H1 (cell line): ENCODE measurements around the gene PPM1N. TPM values are rescaled to one million over a fixed set of nuclear protein-coding genes. Genes with fewer than 3 reads are reported as not detected.

Source experiments
- CTCF ChIA-PET: fragments of 300-600 bp; sonication (Branson Sonifier 250); formaldehyde crosslinking; loops from one replicate; lab custom pipeline; 2021; ENCODE audit not compliant: partially characterized antibody; lab: Charles Lee
- POLR2A ChIA-PET: fragments of 300-600 bp; sonication (Branson Sonifier 250); formaldehyde crosslinking; loops from one replicate; lab custom pipeline; 2021; ENCODE audit warnings: inconsistent platforms; ENCODE audit not compliant: partially characterized antibody; lab: Charles Lee
- DNase-seq, 2 experiments: peaks; one replicate each; pipeline versions ENCODE4 v3.0.0 to v3.0.0-alpha.2; 2010 to 2022; ENCODE audit warnings: low spot score in 2 of 2, low read depth in 1 of 2, mixed read lengths in 1 of 2
- FAIRE-seq: peaks from 2 replicates; lab custom pipeline; 2011; peaks lifted over from hg19 to GRCh38; lab: Jason Lieb, UNC
- H2AFZ ChIP-seq: 2 replicates; pipeline ENCODE4 v1.8.1; 2012; ENCODE audit warnings: low read length, inconsistent platforms
- H2AK5ac ChIP-seq: 2 replicates; pipeline ENCODE4 v1.6.1; 2013; ENCODE audit warnings: low read depth, low read length
- H2BK120ac ChIP-seq: replicated peaks from 2 replicates; pipeline ENCODE3; 2013; ENCODE audit warnings: low read depth, low read length, inconsistent platforms
- H2BK12ac ChIP-seq: 2 replicates; pipeline ENCODE4 v1.6.1; 2013; ENCODE audit warnings: low read depth, low read length
- H2BK15ac ChIP-seq: 2 replicates; pipeline ENCODE4 v1.6.1; 2013; ENCODE audit warnings: low read length
- H2BK20ac ChIP-seq: 2 replicates; pipeline ENCODE4 v1.6.1; 2013; ENCODE audit warnings: low read length
- H2BK5ac ChIP-seq: 2 replicates; pipeline ENCODE4 v1.6.1; 2013; ENCODE audit warnings: low read depth, low read length
- H3K14ac ChIP-seq: 2 replicates; pipeline ENCODE4 v1.6.1; 2013; ENCODE audit warnings: inconsistent platforms; ENCODE audit not compliant: insufficient read length
- H3K18ac ChIP-seq: 2 replicates; pipeline ENCODE4 v1.6.1; 2013; ENCODE audit warnings: low read length; ENCODE audit errors: extremely low read depth
- H3K23ac ChIP-seq: 2 replicates; pipeline ENCODE4 v1.6.1; 2013; ENCODE audit warnings: inconsistent platforms; ENCODE audit not compliant: insufficient read length
- H3K23me2 ChIP-seq: 2 replicates; pipeline ENCODE4 v1.6.1; 2013; ENCODE audit warnings: low read depth, low read length
- H3K27ac ChIP-seq: 2 replicates; pipeline ENCODE4 v1.6.1; 2011; ENCODE audit warnings: low read depth, low read length, inconsistent platforms
- H3K27me3 ChIP-seq, 4 experiments: replicated peaks in 1 of 4; 1 replicate in 1 of 4; 2 replicates in 3 of 4; pipeline versions ENCODE4 v1.6.1 to v1.8.1; 2011 to 2013; ENCODE audit warnings: low read length in 3 of 4, mild to moderate bottlenecking in 3 of 4, inconsistent platforms in 2 of 4, mixed read lengths in 2 of 4, moderate library complexity in 1 of 4; ENCODE audit not compliant: control insufficient read depth in 3 of 4, insufficient read depth in 3 of 4; ENCODE audit errors: extremely low read depth in 1 of 4
- H3K36me3 ChIP-seq, 4 experiments: 2 replicates each; pipeline versions ENCODE4 v1.6.1 to v1.8.1; 2011 to 2013; ENCODE audit warnings: mild to moderate bottlenecking in 4 of 4, low read length in 3 of 4, moderate library complexity in 2 of 4, control low read depth in 1 of 4, inconsistent platforms in 1 of 4; ENCODE audit not compliant: insufficient read depth in 4 of 4, control insufficient read depth in 2 of 4
- H3K4ac ChIP-seq: replicated peaks from 2 replicates; pipeline ENCODE3; 2013; ENCODE audit warnings: low read length, low read depth, mixed read lengths, inconsistent platforms; ENCODE audit not compliant: insufficient read length
- H3K4me1 ChIP-seq, 4 experiments: replicated peaks in 1 of 4; 1 replicate in 1 of 4; 2 replicates in 3 of 4; pipeline versions ENCODE4 v1.6.1 to v1.8.1; 2011 to 2013; ENCODE audit warnings: low read length in 3 of 4, inconsistent platforms in 2 of 4, mixed read lengths in 1 of 4; ENCODE audit not compliant: insufficient read depth in 4 of 4, control insufficient read depth in 3 of 4
- H3K4me2 ChIP-seq, 2 experiments: 2 replicates each; pipeline versions ENCODE4 v1.6.1 to v1.8.1; 2011 to 2013; ENCODE audit warnings: low read depth in 2 of 2, low read length in 2 of 2, control low read depth in 1 of 2, inconsistent platforms in 1 of 2, mild to moderate bottlenecking in 1 of 2; ENCODE audit not compliant: insufficient read depth in 1 of 2
- H3K4me3 ChIP-seq, 4 experiments: fragments of 200-600, 300-600 bp in 1 of 4; sonication (generic), shearing (Covaris generic), sonication (Bioruptor Twin) in 1 of 4; 2 replicates each; pipeline versions ENCODE4 v1.5.1 to v1.8.1; 2011 to 2016; ENCODE audit warnings: low read length in 4 of 4, low read depth in 3 of 4, control low read depth in 2 of 4, inconsistent platforms in 2 of 4, mild to moderate bottlenecking in 2 of 4, mixed read lengths in 1 of 4, moderate library complexity in 1 of 4; ENCODE audit not compliant: insufficient read depth in 2 of 4; ENCODE audit errors: extremely low read depth in 1 of 4
- H3K56ac ChIP-seq: replicated peaks from 2 replicates; pipeline ENCODE3; 2013; ENCODE audit warnings: low read depth, mild to moderate bottlenecking, mixed read lengths, low read length, inconsistent platforms; ENCODE audit not compliant: insufficient read length
- H3K79me1 ChIP-seq: 2 replicates; pipeline ENCODE4 v1.6.1; 2013; ENCODE audit warnings: low read depth, low read length, control low read depth
- H3K79me2 ChIP-seq, 2 experiments: 2 replicates each; pipeline versions ENCODE4 v1.6.1 to v1.8.1; 2012 to 2013; ENCODE audit warnings: low read length in 2 of 2, mild to moderate bottlenecking in 2 of 2, inconsistent platforms in 1 of 2; ENCODE audit not compliant: insufficient read depth in 2 of 2, control insufficient read depth in 1 of 2
- H3K9ac ChIP-seq, 4 experiments: replicated peaks in 1 of 4; 1 replicate in 1 of 4; 2 replicates in 3 of 4; pipeline versions ENCODE4 v1.6.1 to v1.8.1; 2011 to 2013; ENCODE audit warnings: low read depth in 3 of 4, low read length in 3 of 4, control low read depth in 2 of 4, mild to moderate bottlenecking in 2 of 4, moderate library complexity in 2 of 4, inconsistent platforms in 1 of 4; ENCODE audit errors: extremely low read depth in 1 of 4
- H3K9me3 ChIP-seq, 2 experiments: 2 replicates each; pipeline versions ENCODE4 v1.6.1 to v1.8.1; 2012 to 2013; ENCODE audit warnings: mild to moderate bottlenecking in 2 of 2, moderate library complexity in 2 of 2, control low read depth in 1 of 2, inconsistent platforms in 1 of 2, low read depth in 1 of 2, low read length in 1 of 2, mixed read lengths in 1 of 2; ENCODE audit not compliant: insufficient read depth in 2 of 2
- H4K20me1 ChIP-seq, 2 experiments: replicated peaks in 1 of 2; 2 replicates each; pipeline versions ENCODE3 to v1.8.1; 2011 to 2013; ENCODE audit warnings: inconsistent platforms in 2 of 2, low read length in 2 of 2, mild to moderate bottlenecking in 1 of 2; ENCODE audit not compliant: insufficient read depth in 2 of 2, control insufficient read depth in 1 of 2
- H4K5ac ChIP-seq: 2 replicates; pipeline ENCODE4 v1.6.1; 2013; ENCODE audit warnings: low read length, low read depth, mixed read lengths, inconsistent platforms; ENCODE audit not compliant: insufficient read length
- H4K8ac ChIP-seq: 2 replicates; pipeline ENCODE4 v1.8.0; 2013; ENCODE audit warnings: mild to moderate bottlenecking, moderate library complexity, low read length, inconsistent platforms; ENCODE audit not compliant: insufficient read depth; ENCODE audit errors: extremely low read depth
- H4K91ac ChIP-seq: replicated peaks from 2 replicates; pipeline ENCODE3; 2013; ENCODE audit warnings: low read length, mixed read lengths, inconsistent platforms; ENCODE audit not compliant: insufficient read length
- WGBS, 2 experiments: shearing (Covaris generic) in 1 of 2; methylation state at CpG; one replicate each; pipeline versions ENCODE4 v1.1.6 to v1.1.7; 2013 to 2015; ENCODE audit warnings: low lambda C conversion rate in 2 of 2, mixed read lengths in 2 of 2, inconsistent platforms in 1 of 2, low coverage in 1 of 2, missing lambda C conversion rate in 1 of 2; ENCODE audit not compliant: insufficient replicate concordance in 2 of 2, insufficient coverage in 1 of 2, insufficient read length in 1 of 2; ENCODE audit errors: extremely low coverage in 1 of 2, missing lambda C conversion rate in 1 of 2; 5-methylcytosine and 5-hydroxymethylcytosine counted together
- polyA plus RNA-seq, 7 experiments: library from polyadenylated mRNA; depleted of rRNA in 3 of 7; stranded (reverse) in 5 of 7; unstranded in 2 of 7; fragments of >200 nt in 5 of 7; fragments of 200-250 nt in 2 of 7; gene quantifications; 1 replicate in 5 of 7; 2 replicates in 1 of 7; 4 replicates in 1 of 7; pipeline versions ENCODE4 v1.2.1 to v1.2.3, GENCODE V29; 2011 to 2013; ENCODE audit warnings: missing spikeins in 2 of 7, mixed read lengths in 2 of 7
- total RNA-seq: library from RNA; stranded (reverse); fragmentation: NEBNext Ultra II Directional; extraction: Animal tissue kit (Norgen Biotek cat#: 25700); gene quantifications from 2 replicates; pipeline ENCODE4 v1.2.1, GENCODE V29; 2021

PPM1N gene
- total and polyA plus RNA-seq, 2 of the 8 experiments (the other 6 are each of a cell fraction or from before 2014, with no cell fraction given): 12.2 to 14.4 TPM

DNA sequence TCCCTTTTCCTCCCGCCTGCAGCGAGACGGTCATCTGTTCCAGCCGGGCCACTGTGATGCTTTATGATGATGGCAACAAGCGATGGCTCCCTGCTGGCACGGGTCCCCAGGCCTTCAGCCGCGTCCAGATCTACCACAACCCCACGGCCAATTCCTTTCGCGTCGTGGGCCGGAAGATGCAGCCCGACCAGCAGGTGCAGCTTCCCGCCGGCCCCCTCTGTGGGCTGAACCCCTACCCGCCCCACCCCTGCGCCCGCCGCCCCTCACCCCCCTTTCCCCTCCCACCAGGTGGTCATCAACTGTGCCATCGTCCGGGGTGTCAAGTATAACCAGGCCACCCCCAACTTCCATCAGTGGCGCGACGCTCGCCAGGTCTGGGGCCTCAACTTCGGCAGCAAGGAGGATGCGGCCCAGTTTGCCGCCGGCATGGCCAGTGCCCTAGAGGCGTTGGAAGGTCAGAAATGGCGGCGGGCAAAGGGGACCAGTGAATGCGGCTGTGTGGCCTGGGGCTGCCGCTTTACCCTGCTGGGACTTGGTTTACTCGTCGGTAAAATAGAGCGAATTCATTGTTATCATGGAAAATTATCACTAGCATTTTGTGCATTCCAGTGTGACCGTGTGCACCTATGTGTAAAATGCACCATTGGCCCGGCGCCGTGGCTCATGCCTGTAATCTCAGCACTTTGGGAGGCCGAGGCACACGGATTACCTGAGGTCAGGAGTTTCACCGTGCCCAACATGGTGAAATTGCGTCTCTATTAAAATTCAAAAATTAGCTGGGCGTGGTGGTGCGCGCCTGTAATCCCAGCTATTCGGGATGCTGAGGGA is 19.6 kb downstream of the PPM1N start:
- Histone ChIP-seq H3K4me3 (no peak overlapping the region), H4K8ac (no peak overlapping the region; the same call in 1 of the 2 replicates), H3K4ac (no peak overlapping the region), H2BK20ac (no peak overlapping the region), H3K36me3 (peaks cover 12 to 42% (median 21%) of the 10 kb centered on the region in 4 experiments), H2BK12ac (no peak overlapping the region), H2BK120ac (no peak overlapping the region), H2BK15ac (no peak overlapping the region), H4K20me1 (peaks cover 16 to 29% of the 10 kb centered on the region in 2 experiments), H3K14ac (no peak overlapping the region), H3K27ac (no peak overlapping the region), H2AFZ (no peak overlapping the region), H2BK5ac (no peak overlapping the region), H3K4me2 (no peak overlapping the region), H3K23ac (no peak overlapping the region), H3K56ac (no peak overlapping the region), H4K5ac (no peak overlapping the region), H3K23me2 (no peaks in the 10 kb centered on the region), H3K9me3 (no peaks in the 10 kb centered on the region), H3K79me2 (peaks cover 10 to 36% of the 10 kb centered on the region in 2 experiments; a peak in 3 of 4 replicates), H3K9ac (no peak overlapping the region), H4K91ac (no peak overlapping the region), H3K18ac (no peak overlapping the region), H3K27me3 (no peaks in the 10 kb centered on the region), H3K4me1 (no peaks in the 10 kb centered on the region), H3K79me1 (peaks cover 23% of the 10 kb centered on the region), H2AK5ac (no peak overlapping the region)
- FAIRE-seq: no peak
- POLR2A ChIA-PET: interaction anchor here (1.4 kb wide), 1 partner anchor 11 kb away, joined by 3 read pairs; no protein-coding TSS in a partner anchor
- CTCF ChIA-PET: interaction anchor here (0.6 to 2.9 kb wide), 4 partner anchors 23 to 124 kb away, joined by 3 to 8 read pairs (median 4); no protein-coding TSS in a partner anchor
- 91% methylated on average over 44 of the region's 50 CpGs; no CpG with 5 or more reads in 1 of the 2 experiments for WGBS, 2 experiments
- no peak for DNase-seq
